ENCODE measurements around the gene C14orf132.

Gene C14orf132

GRCh38 chr14:96118391-96118790 lies 79.2 kb downstream of the C14orf132 start:
- Mint-ChIP-seq H3K36me3 (ENCODE audit: low read depth) (no peaks in the 10 kb centered on the region), H3K4me3 (no peak overlapping the region), H3K9me3 (no peaks in the 10 kb centered on the region), H3K27me3 (no peaks in the 10 kb centered on the region), H3K4me1 (ENCODE audit: low read depth) (peaks cover 36% of the 10 kb centered on the region), H3K27ac (no peak overlapping the region)
- DNase-seq: no peak

- no peak overlapping the region for H3K4me3 Mint-ChIP-seq
- H3K27ac Mint-ChIP-seq: no peak overlapping the region
- no peaks in the 10 kb centered on the region for H3K9me3 Mint-ChIP-seq
- DNase-seq: no peak
- no peaks in the 10 kb centered on the region for H3K27me3 Mint-ChIP-seq
- peaks cover 46% of the 10 kb centered on the region for H3K4me1 Mint-ChIP-seq (ENCODE audit: low read depth)
- no peaks in the 10 kb centered on the region for H3K36me3 Mint-ChIP-seq (ENCODE audit: low read depth)
These were observed 80.8 kb downstream of the C14orf132 start for GRCh38 chr14:96119947-96120346.

GRCh38 chr14:96120392-96120791 lies 81.2 kb downstream of the C14orf132 start:
- Mint-ChIP-seq H3K9me3 (no peaks in the 10 kb centered on the region), H3K27ac (no peak overlapping the region), H3K27me3 (no peaks in the 10 kb centered on the region), H3K4me3 (no peak overlapping the region), H3K36me3 (ENCODE audit: low read depth) (no peaks in the 10 kb centered on the region), H3K4me1 (ENCODE audit: low read depth) (peaks cover 50% of the 10 kb centered on the region)
- no peak for DNase-seq

- Mint-ChIP-seq H3K4me1 (ENCODE audit: low read depth) (peaks cover 56% of the 10 kb centered on the region), H3K27ac (no peak overlapping the region), H3K36me3 (ENCODE audit: low read depth) (no peaks in the 10 kb centered on the region), H3K9me3 (no peaks in the 10 kb centered on the region), H3K27me3 (no peaks in the 10 kb centered on the region), H3K4me3 (no peak overlapping the region)
- DNase-seq: no peak
These were observed 81.8 kb downstream of the C14orf132 start for GRCh38 chr14:96120941-96121340.

GRCh38 chr14:96121660-96122395 lies 82.7 kb downstream of the C14orf132 start:
- Mint-ChIP-seq H3K36me3 (ENCODE audit: low read depth) (no peaks in the 10 kb centered on the region), H3K9me3 (no peaks in the 10 kb centered on the region), H3K27me3 (no peaks in the 10 kb centered on the region), H3K27ac (no peak overlapping the region), H3K4me3 (no peak overlapping the region), H3K4me1 (ENCODE audit: low read depth) (peaks cover 60% of the 10 kb centered on the region)
- no peak for DNase-seq

- Mint-ChIP-seq H3K36me3 (ENCODE audit: low read depth) (no peaks in the 10 kb centered on the region), H3K4me1 (ENCODE audit: low read depth) (peaks cover 59% of the 10 kb centered on the region), H3K4me3 (no peak overlapping the region), H3K9me3 (no peaks in the 10 kb centered on the region), H3K27ac (no peak overlapping the region), H3K27me3 (no peaks in the 10 kb centered on the region)
- DNase-seq: no peak
These were observed 83.3 kb downstream of the C14orf132 start for GRCh38 chr14:96122496-96122895.

GRCh38 chr14:96125536-96125935 lies 86.4 kb downstream of the C14orf132 start:
- Mint-ChIP-seq H3K4me3 (no peak overlapping the region), H3K36me3 (ENCODE audit: low read depth) (no peaks in the 10 kb centered on the region), H3K27me3 (no peaks in the 10 kb centered on the region), H3K9me3 (no peaks in the 10 kb centered on the region), H3K4me1 (ENCODE audit: low read depth) (peaks cover 45% of the 10 kb centered on the region), H3K27ac (no peak overlapping the region)
- no peak for DNase-seq

- H3K27me3 Mint-ChIP-seq: no peaks in the 10 kb centered on the region
- peak overlapping the region; percentile 53 for H3K27ac Mint-ChIP-seq
- DNase-seq: no peak
- H3K36me3 Mint-ChIP-seq (ENCODE audit: low read depth): no peaks in the 10 kb centered on the region
- peaks cover 45% of the 10 kb centered on the region for H3K4me1 Mint-ChIP-seq (ENCODE audit: low read depth)
- H3K9me3 Mint-ChIP-seq: no peaks in the 10 kb centered on the region
- H3K4me3 Mint-ChIP-seq: peak overlapping the region; percentile 35
These were observed 87.2 kb downstream of the C14orf132 start for GRCh38 chr14:96126339-96126782.

- H3K36me3 Mint-ChIP-seq (ENCODE audit: low read depth): no peaks in the 10 kb centered on the region
- H3K27me3 Mint-ChIP-seq: no peaks in the 10 kb centered on the region
- H3K27ac Mint-ChIP-seq: peak overlapping the region; percentile 53
- H3K4me3 Mint-ChIP-seq: no peak overlapping the region
- peaks cover 45% of the 10 kb centered on the region for H3K4me1 Mint-ChIP-seq (ENCODE audit: low read depth)
- no peak for DNase-seq
- H3K9me3 Mint-ChIP-seq: no peaks in the 10 kb centered on the region
These were observed 87.7 kb downstream of the C14orf132 start for GRCh38 chr14:96126783-96127271.

- no peaks in the 10 kb centered on the region for H3K9me3 Mint-ChIP-seq
- no peak for DNase-seq
- no peak overlapping the region for H3K4me3 Mint-ChIP-seq
- H3K4me1 Mint-ChIP-seq (ENCODE audit: low read depth): peaks cover 30% of the 10 kb centered on the region
- no peak overlapping the region for H3K27ac Mint-ChIP-seq
- H3K36me3 Mint-ChIP-seq (ENCODE audit: low read depth): no peaks in the 10 kb centered on the region
- peaks cover 6% of the 10 kb centered on the region for H3K27me3 Mint-ChIP-seq
These were observed 90.1 kb downstream of the C14orf132 start for GRCh38 chr14:96129128-96129736.

- H3K4me1 Mint-ChIP-seq (ENCODE audit: low read depth): peaks cover 24% of the 10 kb centered on the region
- H3K27ac Mint-ChIP-seq: no peak overlapping the region
- H3K27me3 Mint-ChIP-seq: peaks cover 13% of the 10 kb centered on the region
- H3K4me3 Mint-ChIP-seq: no peak overlapping the region
- DNase-seq: no peak
- H3K36me3 Mint-ChIP-seq (ENCODE audit: low read depth): no peaks in the 10 kb centered on the region
- no peaks in the 10 kb centered on the region for H3K9me3 Mint-ChIP-seq
These were observed 91.2 kb downstream of the C14orf132 start for GRCh38 chr14:96130391-96130790.

GRCh38 chr14:96130854-96131253 lies 91.7 kb downstream of the C14orf132 start:
- no peak for DNase-seq
- Mint-ChIP-seq H3K36me3 (ENCODE audit: low read depth) (no peaks in the 10 kb centered on the region), H3K4me3 (no peak overlapping the region), H3K9me3 (no peaks in the 10 kb centered on the region), H3K27ac (no peak overlapping the region), H3K4me1 (ENCODE audit: low read depth) (peaks cover 19% of the 10 kb centered on the region), H3K27me3 (peaks cover 16% of the 10 kb centered on the region)

GRCh38 chr14:96131836-96132235 lies 92.7 kb downstream of the C14orf132 start:
- peaks cover 10% of the 10 kb centered on the region for H3K4me1 Mint-ChIP-seq (ENCODE audit: low read depth)
- H3K27me3 Mint-ChIP-seq: peaks cover 17% of the 10 kb centered on the region
- no peaks in the 10 kb centered on the region for H3K9me3 Mint-ChIP-seq
- no peak for DNase-seq
- no peak overlapping the region for H3K27ac Mint-ChIP-seq
- no peak overlapping the region for H3K4me3 Mint-ChIP-seq
- H3K36me3 Mint-ChIP-seq (ENCODE audit: low read depth): no peaks in the 10 kb centered on the region

GRCh38 chr14:96134508-96134907 lies 95.3 kb downstream of the C14orf132 start:
- Mint-ChIP-seq H3K27me3 (peaks cover 26% of the 10 kb centered on the region), H3K9me3 (no peaks in the 10 kb centered on the region), H3K27ac (no peak overlapping the region), H3K36me3 (ENCODE audit: low read depth) (no peaks in the 10 kb centered on the region), H3K4me1 (ENCODE audit: low read depth) (no peaks in the 10 kb centered on the region), H3K4me3 (no peak overlapping the region)
- DNase-seq: no peak

- DNase-seq: no peak
- Mint-ChIP-seq H3K27ac (no peak overlapping the region), H3K4me3 (no peak overlapping the region), H3K27me3 (peaks cover 26% of the 10 kb centered on the region), H3K36me3 (ENCODE audit: low read depth) (no peaks in the 10 kb centered on the region), H3K4me1 (ENCODE audit: low read depth) (no peaks in the 10 kb centered on the region), H3K9me3 (no peaks in the 10 kb centered on the region)
These were observed 96.1 kb downstream of the C14orf132 start for GRCh38 chr14:96135285-96135684.

All from activated T-cell treated with anti-CD3 and anti-CD28 coated beads, Interleukin-2, amount 50 U/mL, for 24 hours (primary cell).